Measurements from ENCODE around the gene STON2.

STON2 gene, protein sequence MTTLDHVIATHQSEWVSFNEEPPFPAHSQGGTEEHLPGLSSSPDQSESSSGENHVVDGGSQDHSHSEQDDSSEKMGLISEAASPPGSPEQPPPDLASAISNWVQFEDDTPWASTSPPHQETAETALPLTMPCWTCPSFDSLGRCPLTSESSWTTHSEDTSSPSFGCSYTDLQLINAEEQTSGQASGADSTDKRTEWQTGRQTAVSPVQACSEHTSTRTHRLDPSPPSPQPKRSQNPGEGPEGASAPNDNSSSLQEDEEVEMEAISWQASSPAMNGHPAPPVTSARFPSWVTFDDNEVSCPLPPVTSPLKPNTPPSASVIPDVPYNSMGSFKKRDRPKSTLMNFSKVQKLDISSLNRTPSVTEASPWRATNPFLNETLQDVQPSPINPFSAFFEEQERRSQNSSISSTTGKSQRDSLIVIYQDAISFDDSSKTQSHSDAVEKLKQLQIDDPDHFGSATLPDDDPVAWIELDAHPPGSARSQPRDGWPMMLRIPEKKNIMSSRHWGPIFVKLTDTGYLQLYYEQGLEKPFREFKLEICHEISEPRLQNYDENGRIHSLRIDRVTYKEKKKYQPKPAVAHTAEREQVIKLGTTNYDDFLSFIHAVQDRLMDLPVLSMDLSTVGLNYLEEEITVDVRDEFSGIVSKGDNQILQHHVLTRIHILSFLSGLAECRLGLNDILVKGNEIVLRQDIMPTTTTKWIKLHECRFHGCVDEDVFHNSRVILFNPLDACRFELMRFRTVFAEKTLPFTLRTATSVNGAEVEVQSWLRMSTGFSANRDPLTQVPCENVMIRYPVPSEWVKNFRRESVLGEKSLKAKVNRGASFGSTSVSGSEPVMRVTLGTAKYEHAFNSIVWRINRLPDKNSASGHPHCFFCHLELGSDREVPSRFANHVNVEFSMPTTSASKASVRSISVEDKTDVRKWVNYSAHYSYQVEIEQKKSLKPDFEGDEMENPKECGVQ

DNA sequence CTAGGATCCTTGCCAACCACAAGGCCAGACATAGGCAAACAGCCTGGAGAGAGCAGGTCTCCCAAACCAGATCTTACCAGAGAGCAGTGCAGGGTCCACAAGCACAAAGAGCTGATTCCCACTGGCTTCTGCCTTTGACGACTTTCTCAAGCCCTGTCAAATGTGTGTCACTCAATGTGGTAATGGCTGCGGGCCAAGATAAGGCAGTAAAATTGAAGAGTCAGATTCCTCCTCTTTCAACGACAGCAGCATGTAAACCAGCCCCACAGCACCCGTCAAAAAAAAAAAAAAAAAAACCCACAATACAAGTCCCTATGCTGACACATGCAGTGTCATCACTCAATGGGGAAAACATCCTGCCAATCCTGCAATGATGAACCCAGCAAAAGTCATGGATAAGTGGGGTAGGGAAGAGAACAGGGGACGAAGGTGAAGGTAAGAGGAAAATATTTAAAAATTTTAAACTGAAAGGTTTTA, at the start of gene STON2:
TSS of gene STON2 (minus strand) at position 123 of the 477 bp plus-strand sequence. CDS start 1,942 bp downstream, outside the sequence.
- peak; percentile 77 to 78 for DNase-seq
- TF ChIP-seq GATA1 (IDR thresholded peaks at IDR 0.05; ENCODE audit: low read depth, low read length) (no peak), POLR2A (IDR thresholded peaks at IDR 0.05; ENCODE audit: low read length) (peak; percentile 16)

DNA sequence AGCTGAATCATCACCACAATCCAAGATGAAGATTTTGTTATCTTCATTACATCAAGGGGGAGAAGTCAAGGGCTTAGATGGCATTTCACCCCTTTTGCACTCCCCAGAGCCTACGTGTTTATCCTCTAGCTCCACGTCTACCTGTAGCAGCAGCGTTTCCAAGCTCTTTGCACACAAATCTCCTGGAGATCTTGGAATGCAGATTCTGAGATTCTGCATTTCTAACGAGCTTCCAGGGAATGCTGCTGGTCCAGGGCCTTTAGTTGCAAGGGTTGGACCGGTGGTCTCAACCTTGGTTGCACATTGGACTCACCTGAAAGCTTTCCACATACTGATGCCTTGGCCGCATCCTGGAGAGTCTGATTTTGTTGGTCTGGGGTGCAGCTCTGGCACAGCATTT, 49.5 kb upstream of the STON2 start:
- no peak for DNase-seq
- TF ChIP-seq GATA1 (IDR thresholded peaks at IDR 0.05; ENCODE audit: low read depth, low read length) (no peak), POLR2A (IDR thresholded peaks at IDR 0.05; ENCODE audit: low read length) (no peak)

DNA sequence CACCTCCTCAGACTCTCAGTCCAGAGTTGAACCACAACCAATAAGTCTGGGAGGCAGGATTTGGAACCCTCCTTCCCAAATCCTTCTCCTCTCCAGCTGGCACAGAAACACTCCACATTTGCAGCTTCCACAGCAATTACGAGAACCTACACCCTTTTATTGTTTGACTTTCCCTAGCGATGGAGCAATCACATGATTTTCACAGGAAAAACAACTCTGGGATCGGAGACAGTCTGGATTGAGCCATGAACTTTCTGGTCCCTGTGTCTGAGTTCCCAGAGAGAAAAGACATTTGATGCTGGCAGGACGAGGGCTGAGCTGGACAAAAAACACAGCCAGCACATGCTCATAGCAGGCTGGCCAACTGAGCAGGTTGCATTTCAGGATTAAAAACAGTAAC, 49.0 kb upstream of the STON2 start:
- TF ChIP-seq GATA1 (IDR thresholded peaks at IDR 0.05; ENCODE audit: low read depth, low read length) (no peak), POLR2A (IDR thresholded peaks at IDR 0.05; ENCODE audit: low read length) (no peak)
- DNase-seq: no peak

- no peak for DNase-seq
- no peak for TF ChIP-seq POLR2A (IDR thresholded peaks at IDR 0.05; ENCODE audit: low read length)
- no peak for TF ChIP-seq GATA1 (IDR thresholded peaks at IDR 0.05; ENCODE audit: low read depth, low read length)
Observed at GRCh38 chr14:81447021-81447764, 47.1 kb upstream of the STON2 start.

GRCh38 chr14:81446279-81447007, 46.3 kb upstream of the STON2 start:
- DNase-seq: no peak
- TF ChIP-seq GATA1 (IDR thresholded peaks at IDR 0.05; ENCODE audit: low read depth, low read length) (no peak), POLR2A (IDR thresholded peaks at IDR 0.05; ENCODE audit: low read length) (no peak)

GRCh38 chr14:81441626-81442134, 41.6 kb upstream of the STON2 start:
- TF ChIP-seq GATA1 (IDR thresholded peaks at IDR 0.05; ENCODE audit: low read depth, low read length): no peak
- TF ChIP-seq POLR2A (IDR thresholded peaks at IDR 0.05; ENCODE audit: low read length): no peak
- DNase-seq: no peak

GRCh38 chr14:81440041-81440440, 39.9 kb upstream of the STON2 start:
- TF ChIP-seq POLR2A (IDR thresholded peaks at IDR 0.05; ENCODE audit: low read length) (no peak), GATA1 (IDR thresholded peaks at IDR 0.05; ENCODE audit: low read depth, low read length) (no peak)
- no peak for DNase-seq

DNA sequence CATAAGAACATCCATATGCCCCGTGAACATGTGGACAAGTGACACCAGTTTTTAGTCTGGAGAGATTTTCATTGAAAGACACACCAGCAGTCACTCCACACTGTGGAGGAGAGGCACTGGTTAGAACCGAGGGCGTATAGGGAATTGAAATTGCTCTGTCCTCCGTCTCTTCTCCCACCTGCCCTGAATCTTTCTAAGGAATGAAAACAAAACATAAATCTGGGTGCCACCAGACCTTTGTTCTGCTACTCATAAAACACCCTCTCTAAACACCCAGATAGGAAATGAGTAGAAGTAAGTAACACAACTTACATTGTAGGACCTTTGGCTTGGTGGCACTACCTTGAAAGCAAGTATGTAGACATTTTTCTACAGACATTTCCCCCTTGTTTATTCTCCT, 37.1 kb upstream of the STON2 start:
- TF ChIP-seq POLR2A (IDR thresholded peaks at IDR 0.05; ENCODE audit: low read length) (no peak), GATA1 (IDR thresholded peaks at IDR 0.05; ENCODE audit: low read depth, low read length) (no peak)
- no peak for DNase-seq

DNA sequence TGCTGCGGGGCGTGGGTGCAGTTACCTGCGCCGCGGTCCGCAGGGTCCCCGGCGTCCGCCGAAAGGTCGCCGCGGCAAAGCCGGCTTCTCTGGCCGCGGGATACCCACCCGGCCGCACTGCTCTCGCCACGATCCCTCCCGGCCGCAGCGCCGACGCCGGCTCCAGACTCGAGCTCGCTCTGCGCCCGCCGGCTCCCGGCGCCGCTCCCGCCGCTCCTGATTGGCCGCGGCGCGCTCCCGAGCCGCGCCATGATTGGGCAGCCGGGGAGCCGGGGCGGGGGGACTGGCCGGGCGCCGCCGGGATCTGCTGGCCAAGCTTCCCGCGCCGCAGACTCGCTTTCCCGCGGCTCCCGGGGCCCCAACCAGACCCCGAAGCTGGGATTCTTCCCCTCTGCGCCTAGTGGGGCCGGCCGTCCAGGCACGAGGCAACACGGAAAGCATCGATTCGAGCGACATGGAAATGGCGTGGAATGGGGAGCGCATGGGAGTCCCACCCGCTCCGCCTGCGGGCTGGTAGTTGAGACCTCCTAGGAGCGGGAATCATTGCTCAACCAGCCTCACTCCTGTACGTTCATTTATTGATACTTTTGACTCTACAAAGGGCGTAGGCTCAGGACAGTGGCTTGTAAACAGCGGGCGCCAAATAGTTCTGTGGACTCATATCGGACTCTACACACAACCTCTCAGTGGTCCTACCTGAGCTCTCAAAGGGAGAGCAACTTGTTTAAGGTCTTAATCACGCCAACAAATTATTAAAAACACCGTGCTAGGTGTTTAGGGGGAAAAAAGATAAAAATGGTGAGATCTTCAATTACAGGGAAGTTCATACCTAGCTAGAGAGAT, 36.4 kb upstream of the STON2 start:
- TF ChIP-seq GATA1 (IDR thresholded peaks at IDR 0.05; ENCODE audit: low read depth, low read length) (no peak), POLR2A (IDR thresholded peaks at IDR 0.05; ENCODE audit: low read length) (peak; percentile 44)
- DNase-seq: peak; percentile 86 to 91

DNA sequence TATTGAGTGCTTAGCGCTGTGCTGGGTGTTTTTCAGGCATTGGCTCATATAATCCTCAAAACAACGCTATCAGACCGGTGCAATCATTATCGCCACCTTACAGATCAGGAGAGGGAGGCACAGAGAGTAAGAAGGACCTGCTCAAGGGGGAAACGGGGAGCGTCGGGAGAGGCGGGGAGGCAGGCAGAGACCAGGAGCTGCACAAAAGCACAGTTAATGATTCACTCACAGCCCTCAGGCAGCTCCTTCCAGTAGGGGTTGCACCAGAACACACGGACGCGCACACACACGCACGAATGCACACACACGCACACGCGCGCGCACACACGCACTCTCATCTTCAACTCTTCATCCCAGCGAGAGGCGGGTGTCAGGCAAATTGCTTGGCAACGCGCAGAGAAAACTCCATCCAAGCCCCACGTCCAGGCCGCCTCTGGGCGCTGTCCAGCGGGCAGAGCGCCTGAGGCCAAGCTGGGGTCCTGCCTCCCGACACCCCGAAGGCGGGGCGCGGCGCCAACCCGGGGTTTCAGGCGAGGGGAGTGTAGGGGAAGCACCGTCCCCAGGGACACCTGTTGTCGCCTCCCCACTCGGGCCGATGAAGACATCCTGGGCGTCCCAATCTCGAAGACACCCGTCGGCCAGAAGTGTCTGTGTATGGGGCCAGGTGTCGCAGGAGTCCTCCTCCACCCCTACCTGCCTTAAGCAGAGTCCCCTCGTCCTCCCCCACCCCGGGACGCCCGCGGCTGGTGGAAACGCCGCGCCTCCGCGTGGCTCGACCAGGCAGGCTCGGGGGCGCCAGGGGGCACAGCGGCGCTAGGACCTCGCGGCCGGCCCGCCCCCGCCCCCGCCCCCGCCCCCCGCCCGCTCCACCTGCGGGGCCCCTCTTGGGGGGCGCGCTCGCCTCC, 35.5 kb upstream of the STON2 start:
- TF ChIP-seq POLR2A (IDR thresholded peaks at IDR 0.05; ENCODE audit: low read length) (no peak), GATA1 (IDR thresholded peaks at IDR 0.05; ENCODE audit: low read depth, low read length) (no peak)
- peak; percentile 80 to 84 for DNase-seq

- no peak for DNase-seq
- TF ChIP-seq GATA1 (IDR thresholded peaks at IDR 0.05; ENCODE audit: low read depth, low read length): no peak
- TF ChIP-seq POLR2A (IDR thresholded peaks at IDR 0.05; ENCODE audit: low read length): no peak
Observed at GRCh38 chr14:81435048-81435390, 34.9 kb upstream of the STON2 start.
